ENCODE measurements around the gene MACROD2.

DNA sequence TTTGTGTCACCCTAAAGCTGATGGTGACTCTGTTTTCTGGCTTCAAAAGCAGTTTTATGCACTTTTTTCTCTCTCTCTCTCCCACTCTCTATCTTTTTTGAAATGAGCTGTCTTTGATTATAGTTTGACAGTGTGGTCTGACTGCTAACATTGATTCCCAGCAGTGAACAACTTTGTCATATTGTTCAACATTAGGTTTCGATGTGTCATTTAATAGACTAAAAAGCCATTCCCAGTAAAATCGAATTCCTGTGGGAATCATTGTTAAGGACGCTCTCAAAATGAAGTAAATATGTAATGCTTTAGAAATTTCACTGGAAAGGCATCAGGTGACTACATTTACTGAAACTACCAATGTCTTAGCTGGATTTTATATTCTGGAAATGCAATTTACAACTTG, 412.0 kb downstream of the MACROD2 start:
- TF ChIP-seq, protein P1, sequence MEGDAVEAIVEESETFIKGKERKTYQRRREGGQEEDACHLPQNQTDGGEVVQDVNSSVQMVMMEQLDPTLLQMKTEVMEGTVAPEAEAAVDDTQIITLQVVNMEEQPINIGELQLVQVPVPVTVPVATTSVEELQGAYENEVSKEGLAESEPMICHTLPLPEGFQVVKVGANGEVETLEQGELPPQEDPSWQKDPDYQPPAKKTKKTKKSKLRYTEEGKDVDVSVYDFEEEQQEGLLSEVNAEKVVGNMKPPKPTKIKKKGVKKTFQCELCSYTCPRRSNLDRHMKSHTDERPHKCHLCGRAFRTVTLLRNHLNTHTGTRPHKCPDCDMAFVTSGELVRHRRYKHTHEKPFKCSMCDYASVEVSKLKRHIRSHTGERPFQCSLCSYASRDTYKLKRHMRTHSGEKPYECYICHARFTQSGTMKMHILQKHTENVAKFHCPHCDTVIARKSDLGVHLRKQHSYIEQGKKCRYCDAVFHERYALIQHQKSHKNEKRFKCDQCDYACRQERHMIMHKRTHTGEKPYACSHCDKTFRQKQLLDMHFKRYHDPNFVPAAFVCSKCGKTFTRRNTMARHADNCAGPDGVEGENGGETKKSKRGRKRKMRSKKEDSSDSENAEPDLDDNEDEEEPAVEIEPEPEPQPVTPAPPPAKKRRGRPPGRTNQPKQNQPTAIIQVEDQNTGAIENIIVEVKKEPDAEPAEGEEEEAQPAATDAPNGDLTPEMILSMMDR (tag by site-specific recombination; IDR thresholded peaks at IDR 0.05) = no peak
- TF ChIP-seq ZNF76 (tag by site-specific recombination; IDR thresholded peaks at IDR 0.05; ENCODE audit: borderline replicate concordance, low read depth) (no peak), MYNN (tag by site-specific recombination; IDR thresholded peaks at IDR 0.05; ENCODE audit: borderline replicate concordance) (no peak), ZNF747 (tag by site-specific recombination; IDR thresholded peaks at IDR 0.05) (no peak)
- TF ChIP-seq, protein P2, sequence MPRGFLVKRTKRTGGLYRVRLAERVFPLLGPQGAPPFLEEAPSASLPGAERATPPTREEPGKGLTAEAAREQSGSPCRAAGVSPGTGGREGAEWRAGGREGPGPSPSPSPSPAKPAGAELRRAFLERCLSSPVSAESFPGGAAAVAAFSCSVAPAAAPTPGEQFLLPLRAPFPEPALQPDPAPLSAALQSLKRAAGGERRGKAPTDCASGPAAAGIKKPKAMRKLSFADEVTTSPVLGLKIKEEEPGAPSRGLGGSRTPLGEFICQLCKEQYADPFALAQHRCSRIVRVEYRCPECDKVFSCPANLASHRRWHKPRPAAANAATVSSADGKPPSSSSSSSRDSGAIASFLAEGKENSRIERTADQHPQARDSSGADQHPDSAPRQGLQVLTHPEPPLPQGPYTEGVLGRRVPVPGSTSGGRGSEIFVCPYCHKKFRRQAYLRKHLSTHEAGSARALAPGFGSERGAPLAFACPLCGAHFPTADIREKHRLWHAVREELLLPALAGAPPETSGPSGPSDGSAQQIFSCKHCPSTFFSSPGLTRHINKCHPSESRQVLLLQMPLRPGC (tag by site-specific recombination; IDR thresholded peaks at IDR 0.05) = no peak
